GM23338 (cell line): Measurements from ENCODE around the gene ANO7. TPM values are rescaled to one million over a fixed set of nuclear protein-coding genes. Genes with fewer than 3 reads are reported as not detected.

Source experiments
- CREB1 ChIP-seq: fragments of 250-450 bp; sonication (Bioruptor Pico); IDR thresholded peaks from 2 replicates; pipeline ENCODE4 v1.5.0; 2020; ENCODE audit warnings: low read depth, mild to moderate bottlenecking, moderate library complexity
- EZH2phosphoT487 ChIP-seq: fragments of 200-600 bp; sonication (generic); IDR thresholded peaks from one replicate; pipeline ENCODE4 v1.8.1; 2018; ENCODE audit warnings: antibody characterized with exemption; ENCODE audit not compliant: unreplicated experiment
- JUNB ChIP-seq: IDR thresholded peaks from one replicate; pipeline ENCODE4 v1.6.1; 2016; ENCODE audit warnings: antibody characterized with exemption; ENCODE audit not compliant: unreplicated experiment
- ZNF114 ChIP-seq: fragments of 250-450 bp; sonication (Bioruptor Pico); IDR thresholded peaks from 2 replicates; pipeline ENCODE4 v1.5.0; 2020; ENCODE audit warnings: mild to moderate bottlenecking, moderate library complexity
- ZNF331 ChIP-seq: fragments of 250-450 bp; sonication (Bioruptor Pico); IDR thresholded peaks from 2 replicates; pipeline ENCODE4 v1.5.0; 2020; ENCODE audit warnings: low read depth, mild to moderate bottlenecking, moderate library complexity
- polyA plus RNA-seq: library from polyadenylated mRNA; unstranded; fragments of >200 nt; fragmentation: Nextera tagmentation; extraction: Ambion mirVana; gene quantifications from 2 replicates; pipeline ENCODE4 v1.2.1, GENCODE V29; 2016
- total RNA-seq: library from RNA; depleted of rRNA; stranded (reverse); fragments of >200 nt; shearing (Covaris generic); gene quantifications from 2 replicates; pipeline ENCODE4 v1.2.3, GENCODE V29; 2014; rRNA removed
- TF ChIP-seq, protein P1 (sequence below): fragments of 250-450 bp; sonication (Bioruptor Pico); IDR thresholded peaks from 2 replicates; pipeline ENCODE4 v1.5.0; 2020; ENCODE audit warnings: mild to moderate bottlenecking, moderate library complexity
- TF ChIP-seq, protein P2 (sequence below), 2 experiments: fragments of 200-600 bp in 1 of 2; sonication (generic) in 1 of 2; conservative IDR thresholded peaks; 2 replicates each; pipeline versions ENCODE4 v1.5.1 to v1.6.1; 2016 to 2017; ENCODE audit warnings: antibody characterized with exemption in 2 of 2, low read depth in 2 of 2, mild to moderate bottlenecking in 2 of 2, moderate library complexity in 1 of 2

ANO7 gene
- total and polyA plus RNA-seq, 2 experiments from 2014 or later: 3.6 to 5.1 TPM

DNA sequence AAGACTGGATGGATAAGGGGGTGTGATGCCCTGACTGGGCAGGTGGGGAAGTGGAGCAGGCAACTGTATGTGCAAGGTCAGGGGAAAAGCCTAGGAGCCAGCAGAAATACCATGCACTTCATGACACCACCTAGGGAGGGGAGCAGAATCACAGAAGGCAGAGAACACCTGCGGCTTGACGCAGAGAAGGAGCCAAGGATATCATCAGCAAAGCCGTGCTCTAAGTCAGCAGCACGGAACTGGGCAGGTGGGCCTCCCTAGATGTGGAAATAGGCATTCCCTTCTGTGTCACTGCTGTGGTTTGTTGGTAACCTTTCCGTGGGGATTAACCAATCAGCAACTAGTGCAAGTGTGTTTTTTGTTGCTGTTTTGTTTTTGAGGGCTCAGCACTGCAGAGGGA is 85.7 kb downstream of the ANO7 start (continued):
- TF ChIP-seq, protein P1, sequence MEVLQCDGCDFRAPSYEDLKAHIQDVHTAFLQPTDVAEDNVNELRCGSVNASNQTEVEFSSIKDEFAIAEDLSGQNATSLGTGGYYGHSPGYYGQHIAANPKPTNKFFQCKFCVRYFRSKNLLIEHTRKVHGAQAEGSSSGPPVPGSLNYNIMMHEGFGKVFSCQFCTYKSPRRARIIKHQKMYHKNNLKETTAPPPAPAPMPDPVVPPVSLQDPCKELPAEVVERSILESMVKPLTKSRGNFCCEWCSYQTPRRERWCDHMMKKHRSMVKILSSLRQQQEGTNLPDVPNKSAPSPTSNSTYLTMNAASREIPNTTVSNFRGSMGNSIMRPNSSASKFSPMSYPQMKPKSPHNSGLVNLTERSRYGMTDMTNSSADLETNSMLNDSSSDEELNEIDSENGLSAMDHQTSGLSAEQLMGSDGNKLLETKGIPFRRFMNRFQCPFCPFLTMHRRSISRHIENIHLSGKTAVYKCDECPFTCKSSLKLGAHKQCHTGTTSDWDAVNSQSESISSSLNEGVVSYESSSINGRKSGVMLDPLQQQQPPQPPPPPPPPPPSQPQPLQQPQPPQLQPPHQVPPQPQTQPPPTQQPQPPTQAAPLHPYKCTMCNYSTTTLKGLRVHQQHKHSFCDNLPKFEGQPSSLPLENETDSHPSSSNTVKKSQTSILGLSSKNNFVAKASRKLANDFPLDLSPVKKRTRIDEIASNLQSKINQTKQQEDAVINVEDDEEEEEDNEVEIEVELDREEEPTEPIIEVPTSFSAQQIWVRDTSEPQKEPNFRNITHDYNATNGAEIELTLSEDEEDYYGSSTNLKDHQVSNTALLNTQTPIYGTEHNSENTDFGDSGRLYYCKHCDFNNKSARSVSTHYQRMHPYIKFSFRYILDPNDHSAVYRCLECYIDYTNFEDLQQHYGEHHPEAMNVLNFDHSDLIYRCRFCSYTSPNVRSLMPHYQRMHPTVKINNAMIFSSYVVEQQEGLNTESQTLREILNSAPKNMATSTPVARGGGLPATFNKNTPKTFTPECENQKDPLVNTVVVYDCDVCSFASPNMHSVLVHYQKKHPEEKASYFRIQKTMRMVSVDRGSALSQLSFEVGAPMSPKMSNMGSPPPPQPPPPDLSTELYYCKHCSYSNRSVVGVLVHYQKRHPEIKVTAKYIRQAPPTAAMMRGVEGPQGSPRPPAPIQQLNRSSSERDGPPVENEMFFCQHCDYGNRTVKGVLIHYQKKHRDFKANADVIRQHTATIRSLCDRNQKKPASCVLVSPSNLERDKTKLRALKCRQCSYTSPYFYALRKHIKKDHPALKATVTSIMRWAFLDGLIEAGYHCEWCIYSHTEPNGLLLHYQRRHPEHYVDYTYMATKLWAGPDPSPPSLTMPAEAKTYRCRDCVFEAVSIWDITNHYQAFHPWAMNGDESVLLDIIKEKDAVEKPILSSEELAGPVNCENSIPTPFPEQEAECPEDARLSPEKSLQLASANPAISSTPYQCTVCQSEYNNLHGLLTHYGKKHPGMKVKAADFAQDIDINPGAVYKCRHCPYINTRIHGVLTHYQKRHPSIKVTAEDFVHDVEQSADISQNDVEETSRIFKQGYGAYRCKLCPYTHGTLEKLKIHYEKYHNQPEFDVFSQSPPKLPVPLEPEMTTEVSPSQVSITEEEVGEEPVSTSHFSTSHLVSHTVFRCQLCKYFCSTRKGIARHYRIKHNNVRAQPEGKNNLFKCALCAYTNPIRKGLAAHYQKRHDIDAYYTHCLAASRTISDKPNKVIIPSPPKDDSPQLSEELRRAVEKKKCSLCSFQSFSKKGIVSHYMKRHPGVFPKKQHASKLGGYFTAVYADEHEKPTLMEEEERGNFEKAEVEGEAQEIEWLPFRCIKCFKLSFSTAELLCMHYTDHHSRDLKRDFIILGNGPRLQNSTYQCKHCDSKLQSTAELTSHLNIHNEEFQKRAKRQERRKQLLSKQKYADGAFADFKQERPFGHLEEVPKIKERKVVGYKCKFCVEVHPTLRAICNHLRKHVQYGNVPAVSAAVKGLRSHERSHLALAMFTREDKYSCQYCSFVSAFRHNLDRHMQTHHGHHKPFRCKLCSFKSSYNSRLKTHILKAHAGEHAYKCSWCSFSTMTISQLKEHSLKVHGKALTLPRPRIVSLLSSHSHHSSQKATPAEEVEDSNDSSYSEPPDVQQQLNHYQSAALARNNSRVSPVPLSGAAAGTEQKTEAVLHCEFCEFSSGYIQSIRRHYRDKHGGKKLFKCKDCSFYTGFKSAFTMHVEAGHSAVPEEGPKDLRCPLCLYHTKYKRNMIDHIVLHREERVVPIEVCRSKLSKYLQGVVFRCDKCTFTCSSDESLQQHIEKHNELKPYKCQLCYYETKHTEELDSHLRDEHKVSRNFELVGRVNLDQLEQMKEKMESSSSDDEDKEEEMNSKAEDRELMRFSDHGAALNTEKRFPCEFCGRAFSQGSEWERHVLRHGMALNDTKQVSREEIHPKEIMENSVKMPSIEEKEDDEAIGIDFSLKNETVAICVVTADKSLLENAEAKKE (CRISPR knock-in tag): no peak
- TF ChIP-seq CREB1: no peak
- TF ChIP-seq JUNB: no peak
- no peak for TF ChIP-seq EZH2phosphoT487
- no peak for TF ChIP-seq ZNF331
- TF ChIP-seq, protein P2, sequence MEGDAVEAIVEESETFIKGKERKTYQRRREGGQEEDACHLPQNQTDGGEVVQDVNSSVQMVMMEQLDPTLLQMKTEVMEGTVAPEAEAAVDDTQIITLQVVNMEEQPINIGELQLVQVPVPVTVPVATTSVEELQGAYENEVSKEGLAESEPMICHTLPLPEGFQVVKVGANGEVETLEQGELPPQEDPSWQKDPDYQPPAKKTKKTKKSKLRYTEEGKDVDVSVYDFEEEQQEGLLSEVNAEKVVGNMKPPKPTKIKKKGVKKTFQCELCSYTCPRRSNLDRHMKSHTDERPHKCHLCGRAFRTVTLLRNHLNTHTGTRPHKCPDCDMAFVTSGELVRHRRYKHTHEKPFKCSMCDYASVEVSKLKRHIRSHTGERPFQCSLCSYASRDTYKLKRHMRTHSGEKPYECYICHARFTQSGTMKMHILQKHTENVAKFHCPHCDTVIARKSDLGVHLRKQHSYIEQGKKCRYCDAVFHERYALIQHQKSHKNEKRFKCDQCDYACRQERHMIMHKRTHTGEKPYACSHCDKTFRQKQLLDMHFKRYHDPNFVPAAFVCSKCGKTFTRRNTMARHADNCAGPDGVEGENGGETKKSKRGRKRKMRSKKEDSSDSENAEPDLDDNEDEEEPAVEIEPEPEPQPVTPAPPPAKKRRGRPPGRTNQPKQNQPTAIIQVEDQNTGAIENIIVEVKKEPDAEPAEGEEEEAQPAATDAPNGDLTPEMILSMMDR (conservative IDR thresholded peaks at IDR 0.05; ENCODE audit: low read depth in 2 of 2): no peak
- TF ChIP-seq ZNF114: no peak

Other genes with a start within 250 kb of the ANO7 start
- 1.1 and 2.8 TPM in 2 replicates for gene SNED1, start 190.1 kb upstream of the ANO7 start, total RNA-seq
- 1.3 and 1.5 TPM in 2 replicates for gene SNED1, start 190.1 kb upstream of the ANO7 start, polyA plus RNA-seq
- 58.0 and 63.6 TPM in 2 replicates for gene MTERF4, start 86.4 kb upstream of the ANO7 start, total RNA-seq
- gene MTERF4, start 86.4 kb upstream of the ANO7 start, polyA plus RNA-seq: 15.3 and 15.7 TPM in 2 replicates
- gene PASK, start 39.2 kb upstream of the ANO7 start, total RNA-seq: 37.6 and 38.4 TPM in 2 replicates
- gene PASK, start 39.2 kb upstream of the ANO7 start, polyA plus RNA-seq: 12.4 and 12.5 TPM in 2 replicates
- gene PPP1R7, start 38.2 kb upstream of the ANO7 start, total RNA-seq: 48.2 and 60.2 TPM in 2 replicates
- 94.3 and 98.6 TPM in 2 replicates for gene PPP1R7, start 38.2 kb upstream of the ANO7 start, polyA plus RNA-seq
- gene HDLBP, start 127.0 kb downstream of the ANO7 start, total RNA-seq: 306 and 312 TPM in 2 replicates
- 218 and 230 TPM in 2 replicates for gene HDLBP, start 127.0 kb downstream of the ANO7 start, polyA plus RNA-seq
- gene SEPTIN2, start 127.2 kb downstream of the ANO7 start, total RNA-seq: 370 and 393 TPM in 2 replicates
- gene SEPTIN2, start 127.2 kb downstream of the ANO7 start, polyA plus RNA-seq: 204 and 227 TPM in 2 replicates
- 22.6 and 26.8 TPM in 2 replicates for gene FARP2, start 167.6 kb downstream of the ANO7 start, total RNA-seq
- gene FARP2, start 167.6 kb downstream of the ANO7 start, polyA plus RNA-seq: 13.9 and 16.0 TPM in 2 replicates